ENCODE measurements around the gene CDH1. TPM values are rescaled to one million over a fixed set of nuclear protein-coding genes. Genes with fewer than 3 reads are reported as not detected.
A peak's percentile ranks its signal among the peaks of the same experiment; 100 is the strongest.

CDH1 gene
- total RNA-seq, 2 experiments from 2014 or later = 0.16 to 0.54 TPM

DNA sequence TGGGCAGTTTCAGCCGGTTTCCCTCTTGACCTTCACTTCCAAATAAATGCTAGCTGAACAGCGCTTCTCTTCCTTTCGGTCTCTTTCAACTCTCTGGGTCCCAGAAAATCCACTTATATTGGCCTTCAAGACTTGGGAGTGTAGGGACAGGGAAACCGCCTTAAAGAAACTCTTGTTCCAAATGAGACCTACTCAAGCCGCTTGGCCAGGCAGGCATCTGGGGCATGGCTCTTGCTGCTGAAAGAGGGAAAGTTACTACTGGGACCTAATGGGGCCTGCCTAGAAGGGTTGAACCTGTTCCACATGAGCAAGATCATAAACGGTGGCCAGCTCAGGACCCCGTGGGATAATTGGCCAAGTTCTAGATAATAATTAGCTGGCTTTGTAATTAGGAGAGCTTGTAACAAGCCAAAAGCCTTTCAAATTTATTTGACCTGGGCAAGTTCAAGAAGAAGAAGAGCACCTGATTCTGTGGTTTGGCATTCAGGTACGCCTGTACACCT lies 13.2 kb downstream of the CDH1 start:
- no peak for ATAC-seq

DNA sequence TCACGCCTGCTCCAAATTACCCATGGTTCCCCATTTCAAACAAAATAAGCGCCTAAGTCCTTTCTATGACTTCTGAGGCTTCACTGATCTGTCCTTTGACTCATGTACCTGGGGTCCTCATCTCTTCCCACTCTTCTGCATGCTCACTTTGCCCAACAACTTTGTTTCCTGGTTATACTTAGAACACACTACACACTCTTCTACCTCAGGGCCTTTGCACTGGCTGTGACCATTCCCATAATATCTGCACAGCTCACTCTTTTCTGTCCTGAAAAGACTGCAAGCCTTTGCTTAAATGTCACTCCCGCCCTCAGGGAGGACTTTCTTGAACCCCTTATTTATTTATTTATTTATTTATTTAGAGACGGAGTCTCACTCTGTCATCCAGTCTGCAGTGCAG lies 14.1 kb downstream of the CDH1 start:
- intact Hi-C loops (cut with micrococcal nuclease) = no loop called here
- Mint-ChIP-seq H3K4me1 (ENCODE audit: low read depth) (peaks cover 25% of the 10 kb centered on the region), H3K4me3 (no peak overlapping the region), H3K9me3 (no peaks in the 10 kb centered on the region), H3K36me3 (ENCODE audit: low read depth) (no peaks in the 10 kb centered on the region), H3K27me3 (peaks cover 3% of the 10 kb centered on the region), H3K27ac (no peak overlapping the region)
- TF ChIP-seq, protein P1, sequence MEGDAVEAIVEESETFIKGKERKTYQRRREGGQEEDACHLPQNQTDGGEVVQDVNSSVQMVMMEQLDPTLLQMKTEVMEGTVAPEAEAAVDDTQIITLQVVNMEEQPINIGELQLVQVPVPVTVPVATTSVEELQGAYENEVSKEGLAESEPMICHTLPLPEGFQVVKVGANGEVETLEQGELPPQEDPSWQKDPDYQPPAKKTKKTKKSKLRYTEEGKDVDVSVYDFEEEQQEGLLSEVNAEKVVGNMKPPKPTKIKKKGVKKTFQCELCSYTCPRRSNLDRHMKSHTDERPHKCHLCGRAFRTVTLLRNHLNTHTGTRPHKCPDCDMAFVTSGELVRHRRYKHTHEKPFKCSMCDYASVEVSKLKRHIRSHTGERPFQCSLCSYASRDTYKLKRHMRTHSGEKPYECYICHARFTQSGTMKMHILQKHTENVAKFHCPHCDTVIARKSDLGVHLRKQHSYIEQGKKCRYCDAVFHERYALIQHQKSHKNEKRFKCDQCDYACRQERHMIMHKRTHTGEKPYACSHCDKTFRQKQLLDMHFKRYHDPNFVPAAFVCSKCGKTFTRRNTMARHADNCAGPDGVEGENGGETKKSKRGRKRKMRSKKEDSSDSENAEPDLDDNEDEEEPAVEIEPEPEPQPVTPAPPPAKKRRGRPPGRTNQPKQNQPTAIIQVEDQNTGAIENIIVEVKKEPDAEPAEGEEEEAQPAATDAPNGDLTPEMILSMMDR (IDR thresholded peaks at IDR 0.05) = no peak
- ATAC-seq (no peak), DNase-seq (no peak)
- ChIA-PET POLR2A (no interaction called here), CTCF (interaction anchor here (0.9 kb wide), 2 partner anchors 48 to 161 kb away, joined by 3 read pairs; no protein-coding TSS in a partner anchor)

More for the DNA sequence above, 13.2 kb downstream of the CDH1 start:
- H3K4me1 Mint-ChIP-seq (ENCODE audit: low read depth) = peaks cover 19% of the 10 kb centered on the region
- intact Hi-C loops (cut with micrococcal nuclease) = no loop called here
- no peaks in the 10 kb centered on the region for H3K9me3 Mint-ChIP-seq
- peaks cover 3% of the 10 kb centered on the region for H3K27me3 Mint-ChIP-seq
- no peak overlapping the region for H3K4me3 Mint-ChIP-seq
- ChIA-PET POLR2A (no interaction called here), CTCF (interaction anchor here (0.9 kb wide), 1 partner anchor 160 kb away, joined by 3 read pairs; no protein-coding TSS in a partner anchor)
- TF ChIP-seq, protein P1 (IDR thresholded peaks at IDR 0.05) = no peak
- no peaks in the 10 kb centered on the region for H3K36me3 Mint-ChIP-seq (ENCODE audit: low read depth)
- H3K27ac Mint-ChIP-seq = no peak overlapping the region
- DNase-seq = no peak

DNA sequence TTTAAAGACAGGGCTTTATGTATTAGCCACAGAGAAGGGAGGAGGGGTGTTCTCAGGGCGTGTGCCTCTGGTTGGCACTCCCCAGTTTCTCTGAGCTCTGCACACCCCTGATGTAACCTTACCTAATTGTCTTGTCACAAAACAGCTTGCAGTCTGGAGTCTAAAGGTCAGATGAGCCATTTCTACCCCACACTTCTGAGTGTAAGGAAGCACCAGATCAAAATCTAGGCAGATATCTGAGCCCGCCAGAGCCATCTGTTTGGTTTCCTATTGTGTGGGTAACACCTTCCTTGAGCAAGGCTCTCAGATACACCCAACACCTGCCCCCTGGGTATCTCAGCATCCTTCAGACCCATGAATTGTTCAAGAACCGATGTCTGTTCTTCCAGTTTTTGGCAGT lies 15.5 kb downstream of the CDH1 start:
- CTCF ChIA-PET = no interaction called here
- TF ChIP-seq, protein P1 (IDR thresholded peaks at IDR 0.05) = no peak
- Mint-ChIP-seq H3K4me3 (no peak overlapping the region), H3K4me1 (ENCODE audit: low read depth) (peaks cover 38% of the 10 kb centered on the region), H3K27ac (peak overlapping the region; percentile 85), H3K9me3 (no peaks in the 10 kb centered on the region), H3K27me3 (peaks cover 3% of the 10 kb centered on the region), H3K36me3 (ENCODE audit: low read depth) (no peaks in the 10 kb centered on the region)
- DNase-seq (peak; percentile 88), ATAC-seq (peak; percentile 81)
- POLR2A ChIA-PET = interaction anchor here (0.8 to 1.5 kb wide), 3 partner anchors 16 to 93 kb away, joined by 3 to 7 read pairs (median 3); partner anchors contain the start of genes CDH1 and TANGO6
- intact Hi-C loops (cut with micrococcal nuclease) = no loop called here

DNA sequence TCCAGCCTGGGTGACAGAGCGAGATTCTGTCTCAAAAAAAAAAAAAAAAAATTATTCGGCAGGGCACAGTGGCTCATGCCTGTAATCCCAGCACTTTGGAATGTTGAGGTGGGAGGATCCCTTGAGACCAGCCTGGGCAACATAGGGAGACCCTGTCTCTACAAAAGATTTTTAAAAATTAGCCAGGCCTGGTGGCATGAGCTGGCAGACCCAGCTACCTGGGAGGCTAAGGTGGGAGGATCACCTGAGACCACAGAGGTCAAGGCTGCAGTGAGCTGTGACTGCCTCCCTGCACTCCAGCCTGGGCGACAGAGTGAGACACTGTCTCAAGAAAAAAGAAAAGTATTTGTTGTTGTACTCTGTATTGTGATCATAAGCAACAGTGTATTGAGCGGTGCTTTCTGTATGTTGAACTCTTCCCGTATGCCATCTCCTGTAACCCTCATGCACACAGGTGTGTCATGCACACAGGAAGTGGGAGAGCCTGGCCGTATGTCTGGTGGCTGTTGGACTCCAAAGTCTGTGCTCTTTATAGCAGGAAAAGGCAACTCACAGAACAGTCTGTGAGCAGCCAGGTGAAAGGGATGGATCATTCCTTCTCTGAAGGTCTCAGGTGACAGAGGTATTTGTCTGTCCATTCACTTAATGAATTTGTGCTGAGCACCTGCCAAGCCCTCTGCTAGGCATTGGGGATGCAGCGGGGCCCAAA lies 17.1 kb downstream of the CDH1 start:
- no peak overlapping the region for H3K4me3 Mint-ChIP-seq
- no peaks in the 10 kb centered on the region for H3K36me3 Mint-ChIP-seq (ENCODE audit: low read depth)
- intact Hi-C loops (cut with micrococcal nuclease) = no loop called here
- ATAC-seq (no peak), DNase-seq (no peak)
- CTCF ChIA-PET = no interaction called here
- H3K27me3 Mint-ChIP-seq = peaks cover 1% of the 10 kb centered on the region
- TF ChIP-seq, protein P1 (IDR thresholded peaks at IDR 0.05) = no peak
- peaks cover 44% of the 10 kb centered on the region for H3K4me1 Mint-ChIP-seq (ENCODE audit: low read depth)
- POLR2A ChIA-PET = no interaction called here
- H3K9me3 Mint-ChIP-seq = no peaks in the 10 kb centered on the region
- no peak overlapping the region for H3K27ac Mint-ChIP-seq

All from activated CD8-positive, alpha-beta T cell treated with anti-CD3 and anti-CD28 coated beads for 36 hours (primary cell).